H9 (cell line): Measurements from ENCODE around the gene CHCT1. TPM values are rescaled to one million over a fixed set of nuclear protein-coding genes. Genes with fewer than 3 reads are reported as not detected.
"Not testable (repeated sequence)": the region's sequence is repeated elsewhere in the genome, so short reads cannot be mapped to it uniquely, and the experiment has no call there.

ENCODE experiments used
- DNase-seq: peaks from one replicate; pipeline ENCODE4 v3.0.0-alpha.2; 2017
- H2AFZ ChIP-seq: one replicate; pipeline ENCODE4 v1.6.1; 2013; ENCODE audit warnings: mild to moderate bottlenecking, low read length, control low read depth, moderate library complexity
- H2AK5ac ChIP-seq: 2 replicates; pipeline ENCODE4 v1.6.1; 2013; ENCODE audit warnings: low read length, control low read depth, mixed read lengths; ENCODE audit not compliant: insufficient read length
- H2BK120ac ChIP-seq: one replicate; pipeline ENCODE4 v1.6.1; 2013; ENCODE audit warnings: low read depth, mild to moderate bottlenecking, low read length, control low read depth, inconsistent platforms; ENCODE audit not compliant: poor library complexity, severe bottlenecking
- H2BK12ac ChIP-seq: 2 replicates; pipeline ENCODE4 v1.6.1; 2013; ENCODE audit warnings: low read length, control low read depth, mixed read lengths, low read depth; ENCODE audit not compliant: insufficient read length
- H2BK15ac ChIP-seq: 2 replicates; pipeline ENCODE4 v1.6.1; 2013; ENCODE audit warnings: low read depth, low read length, control low read depth
- H2BK20ac ChIP-seq: one replicate; pipeline ENCODE4 v1.6.1; 2013; ENCODE audit warnings: low read depth, mild to moderate bottlenecking, low read length, control low read depth, inconsistent platforms; ENCODE audit not compliant: poor library complexity, severe bottlenecking
- H2BK5ac ChIP-seq: 2 replicates; pipeline ENCODE4 v1.6.1; 2013; ENCODE audit warnings: low read length, control low read depth, mixed read lengths; ENCODE audit not compliant: insufficient read length
- H3K14ac ChIP-seq: 2 replicates; pipeline ENCODE4 v1.6.1; 2013; ENCODE audit warnings: low read length, control low read depth; ENCODE audit not compliant: insufficient read depth
- H3K18ac ChIP-seq: 2 replicates; pipeline ENCODE4 v1.6.1; 2013; ENCODE audit warnings: low read depth, mild to moderate bottlenecking, mixed read lengths, low read length, control low read depth; ENCODE audit not compliant: insufficient read length
- H3K23ac ChIP-seq: 2 replicates; pipeline ENCODE4 v1.6.1; 2013; ENCODE audit warnings: low read length, control low read depth, mixed read lengths, low read depth; ENCODE audit not compliant: insufficient read length
- H3K23me2 ChIP-seq: 2 replicates; pipeline ENCODE4 v1.6.1; 2013; ENCODE audit warnings: low read depth, mild to moderate bottlenecking, mixed read lengths, low read length, control low read depth; ENCODE audit not compliant: insufficient read length, poor library complexity, severe bottlenecking
- H3K27ac ChIP-seq: 2 replicates; pipeline ENCODE4 v1.5.1; 2013; ENCODE audit warnings: low read length, control low read depth, mixed read lengths, low read depth; ENCODE audit not compliant: insufficient read length
- H3K27me3 ChIP-seq: 2 replicates; pipeline ENCODE4 v1.6.1; 2013; ENCODE audit warnings: low read length, control low read depth, inconsistent platforms; ENCODE audit not compliant: insufficient read depth
- H3K4ac ChIP-seq: 2 replicates; pipeline ENCODE4 v1.6.1; 2013; ENCODE audit warnings: low read depth, mild to moderate bottlenecking, control low read depth, inconsistent platforms, low read length, moderate library complexity
- H3K4me1 ChIP-seq: 2 replicates; pipeline ENCODE4 v1.6.1; 2013; ENCODE audit warnings: low read length, control low read depth, inconsistent platforms; ENCODE audit not compliant: insufficient read depth
- H3K4me2 ChIP-seq: 2 replicates; pipeline ENCODE4 v1.6.1; 2013; ENCODE audit warnings: low read length, control low read depth, mixed read lengths; ENCODE audit not compliant: insufficient read length, insufficient read depth
- H3K56ac ChIP-seq: 2 replicates; pipeline ENCODE4 v1.6.1; 2013; ENCODE audit warnings: low read depth, mild to moderate bottlenecking, mixed read lengths, low read length, control low read depth; ENCODE audit not compliant: insufficient read length
- H3K79me1 ChIP-seq: 2 replicates; pipeline ENCODE4 v1.6.1; 2013; ENCODE audit warnings: low read depth, mild to moderate bottlenecking, moderate library complexity, low read length, control low read depth, inconsistent platforms; ENCODE audit not compliant: insufficient read depth, poor library complexity, severe bottlenecking
- H3K79me2 ChIP-seq: 2 replicates; pipeline ENCODE4 v1.6.1; 2013; ENCODE audit warnings: low read length, control low read depth, inconsistent platforms; ENCODE audit not compliant: insufficient read depth
- H3K9ac ChIP-seq: 2 replicates; pipeline ENCODE4 v1.6.1; 2013; ENCODE audit warnings: low read length, control low read depth, mixed read lengths; ENCODE audit not compliant: insufficient read length; ENCODE audit errors: extremely low read depth
- H3K9me3 ChIP-seq: one replicate; pipeline ENCODE4 v1.6.1; 2013; ENCODE audit warnings: low read depth, low read length, inconsistent platforms; ENCODE audit not compliant: control insufficient read depth
- H3T11ph ChIP-seq: one replicate; pipeline ENCODE4 v1.6.1; 2013; ENCODE audit warnings: mild to moderate bottlenecking, low read length, control low read depth, inconsistent platforms
- H4K20me1 ChIP-seq: one replicate; pipeline ENCODE4 v1.6.1; 2013; ENCODE audit not compliant: control insufficient read depth, insufficient read length, insufficient read depth
- H4K5ac ChIP-seq: 2 replicates; pipeline ENCODE4 v1.6.1; 2013; ENCODE audit warnings: low read depth, mild to moderate bottlenecking, mixed read lengths, low read length, control low read depth; ENCODE audit not compliant: insufficient read length
- H4K8ac ChIP-seq: replicated peaks from 2 replicates; pipeline ENCODE4 v1.6.1; 2013; ENCODE audit warnings: low read length, control low read depth, mixed read lengths, low read depth; ENCODE audit not compliant: insufficient read length
- H4K91ac ChIP-seq: 2 replicates; pipeline ENCODE4 v1.6.1; 2013; ENCODE audit warnings: low read depth, mild to moderate bottlenecking, moderate library complexity, mixed read lengths, low read length, control low read depth; ENCODE audit not compliant: insufficient read length
- H3K27ac Mint-ChIP-seq, 3 experiments: 2 replicates in 2 of 3; 3 replicates in 1 of 3; pipeline ENCODE4 v1.8.0; 2020 to 2021; ENCODE audit warnings: mixed read lengths in 3 of 3, mild to moderate bottlenecking in 1 of 3, moderate library complexity in 1 of 3
- H3K27me3 Mint-ChIP-seq: 2 replicates; pipeline ENCODE4 v1.8.0; 2021; ENCODE audit warnings: low read depth, mild to moderate bottlenecking, moderate library complexity, mixed read lengths
- H3K36me3 Mint-ChIP-seq, 3 experiments: 2 replicates in 2 of 3; 3 replicates in 1 of 3; pipeline ENCODE4 v1.8.0; 2020 to 2021; ENCODE audit warnings: low read depth in 3 of 3, mixed read lengths in 3 of 3; ENCODE audit not compliant: insufficient read depth in 1 of 3
- H3K4me1 Mint-ChIP-seq, 2 experiments: 2 replicates each; pipeline ENCODE4 v1.8.0; 2020; ENCODE audit warnings: mixed read lengths in 2 of 2
- H3K4me3 Mint-ChIP-seq, 2 experiments: 2 replicates in 1 of 2; 3 replicates in 1 of 2; pipeline ENCODE4 v1.8.0; 2020 to 2021; ENCODE audit warnings: mild to moderate bottlenecking in 2 of 2, mixed read lengths in 2 of 2, moderate library complexity in 1 of 2
- H3K9me3 Mint-ChIP-seq, 2 experiments: 2 replicates in 1 of 2; 3 replicates in 1 of 2; pipeline ENCODE4 v1.8.0; 2020; ENCODE audit warnings: mild to moderate bottlenecking in 2 of 2, mixed read lengths in 2 of 2, moderate library complexity in 1 of 2
- WGBS: extraction: QIAGEN DNeasy Blood & Tissue Kit; methylation state at CpG from one replicate; pipeline ENCODE4 v1.1.7; 2013; ENCODE audit warnings: missing lambda C conversion rate, low lambda C conversion rate, mixed read lengths; ENCODE audit not compliant: insufficient read length; ENCODE audit errors: extremely low coverage; 5-methylcytosine and 5-hydroxymethylcytosine counted together
- total RNA-seq: library from RNA; stranded (reverse); gene quantifications from 2 replicates; pipeline ENCODE4 v1.2.1, GENCODE V29; 2021

Gene CHCT1
- total RNA-seq, 1 experiment from 2014 or later = not detected

DNA sequence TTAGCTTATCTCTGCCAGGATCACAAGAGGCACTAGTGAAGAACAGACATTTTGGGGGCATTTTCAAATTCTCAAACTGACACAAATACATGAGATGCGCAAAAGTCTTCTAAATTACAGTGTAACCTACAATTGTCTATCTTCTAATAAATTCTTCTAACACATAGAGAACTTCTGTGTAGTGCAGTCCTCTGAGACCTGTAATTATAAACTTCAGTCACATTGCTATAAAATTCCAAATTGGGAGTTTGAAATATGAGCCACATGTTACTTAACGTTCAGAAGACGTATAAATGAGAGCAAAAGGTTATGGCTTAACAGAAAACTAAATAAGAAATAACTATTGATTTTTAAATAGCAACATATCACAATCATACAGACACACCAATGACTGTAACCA is 42.8 kb upstream of the CHCT1 start:
- H3K79me2 ChIP-seq = peaks cover 14% of the 10 kb centered on the region; the same call in 1 of the 2 replicates
- not testable (repeated sequence) for H3K36me3 Mint-ChIP-seq, H2BK20ac ChIP-seq, H3K9ac ChIP-seq, H2BK12ac ChIP-seq, H3T11ph ChIP-seq, DNase-seq, H4K5ac ChIP-seq, H4K91ac ChIP-seq, H3K14ac ChIP-seq, H3K18ac ChIP-seq, H3K4ac ChIP-seq, H3K27ac ChIP-seq, H3K4me2 ChIP-seq, H3K23ac ChIP-seq, H3K27ac Mint-ChIP-seq, H3K27me3 ChIP-seq, H3K4me3 Mint-ChIP-seq, H3K23me2 ChIP-seq, H2BK15ac ChIP-seq, H2AK5ac ChIP-seq, H4K8ac ChIP-seq, H2BK5ac ChIP-seq, H3K27me3 Mint-ChIP-seq, H3K9me3 Mint-ChIP-seq, H2BK120ac ChIP-seq, H2AFZ ChIP-seq, H4K20me1 ChIP-seq, H3K9me3 ChIP-seq, H3K4me1 ChIP-seq, H3K56ac ChIP-seq, H3K79me1 ChIP-seq
- H3K4me1 Mint-ChIP-seq = peaks cover 12 to 19% of the 10 kb centered on the region in 2 experiments
- WGBS = no CpG with 5 or more reads among the region's 3 CpGs
